Measurements from ENCODE around the gene OR2A2.

Gene OR2A2

DNA sequence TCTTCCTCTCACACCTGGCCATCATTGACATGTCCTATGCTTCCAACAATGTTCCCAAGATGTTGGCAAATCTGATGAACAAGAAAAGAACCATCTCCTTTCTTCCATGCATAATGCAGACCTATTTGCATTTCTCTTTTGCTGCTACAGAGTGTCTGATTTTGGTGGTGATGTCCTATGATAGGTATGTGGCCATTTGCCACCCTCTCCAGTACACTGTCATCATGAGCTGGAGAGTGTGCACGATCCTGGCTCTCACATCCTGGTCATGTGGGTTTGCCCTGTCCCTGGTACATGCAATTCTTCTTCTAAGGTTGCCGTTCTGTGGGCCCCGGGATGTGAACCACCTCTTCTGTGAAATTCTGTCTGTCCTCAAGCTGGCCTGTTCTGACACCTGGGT lies 32.8 kb downstream of the OR2A2 start:
- DNase-seq (ENCODE audit: low read depth), result no peak

DNA sequence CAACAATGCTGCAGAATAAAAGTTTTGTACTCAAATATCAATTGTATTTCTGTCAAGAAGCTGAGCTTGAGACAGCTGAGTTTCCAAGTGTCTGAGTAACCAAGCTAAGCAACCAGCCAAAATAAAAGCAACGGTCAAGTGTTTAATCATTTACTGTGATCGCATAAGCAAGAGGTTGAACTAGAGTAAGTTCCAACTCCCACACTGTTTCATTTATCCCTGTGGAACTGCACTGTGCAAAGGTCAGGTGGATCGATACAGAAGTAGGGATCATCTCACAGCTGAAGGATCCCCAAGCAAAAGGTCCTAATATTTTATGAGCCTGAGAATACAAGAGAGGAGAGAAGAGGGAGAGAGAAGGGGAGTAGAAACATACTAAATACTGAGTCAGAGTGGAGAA lies 35.0 kb downstream of the OR2A2 start:
- DNase-seq (ENCODE audit: low read depth), result no peak

DNA sequence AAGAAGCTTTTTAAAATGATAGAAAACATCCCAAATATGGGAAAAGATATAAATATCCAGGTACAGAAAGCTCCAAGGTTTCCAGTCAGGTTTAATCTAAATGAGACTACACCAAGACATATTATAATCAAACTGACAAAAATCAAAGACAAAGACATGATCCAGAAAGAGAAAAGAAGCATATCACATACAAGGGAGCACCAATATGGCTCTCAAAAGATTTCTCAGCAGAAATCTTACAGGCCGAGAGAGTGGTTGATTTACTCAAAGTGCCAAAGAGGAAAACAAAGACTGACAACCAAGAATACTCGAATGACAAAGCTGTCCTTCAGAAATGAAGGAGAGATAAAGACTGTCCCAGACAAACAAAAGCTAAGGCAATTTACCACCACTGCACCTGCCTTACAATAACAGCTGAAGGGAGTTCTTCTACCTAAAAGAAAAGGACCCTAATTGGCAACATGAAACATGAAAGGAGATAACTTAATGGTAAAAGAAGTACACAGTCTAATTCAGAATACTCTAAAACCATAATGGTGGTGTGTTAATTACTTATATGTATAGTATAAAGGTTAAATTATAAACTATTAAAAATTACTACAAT lies 38.9 kb downstream of the OR2A2 start:
- no peak for DNase-seq (ENCODE audit: low read depth)

DNA sequence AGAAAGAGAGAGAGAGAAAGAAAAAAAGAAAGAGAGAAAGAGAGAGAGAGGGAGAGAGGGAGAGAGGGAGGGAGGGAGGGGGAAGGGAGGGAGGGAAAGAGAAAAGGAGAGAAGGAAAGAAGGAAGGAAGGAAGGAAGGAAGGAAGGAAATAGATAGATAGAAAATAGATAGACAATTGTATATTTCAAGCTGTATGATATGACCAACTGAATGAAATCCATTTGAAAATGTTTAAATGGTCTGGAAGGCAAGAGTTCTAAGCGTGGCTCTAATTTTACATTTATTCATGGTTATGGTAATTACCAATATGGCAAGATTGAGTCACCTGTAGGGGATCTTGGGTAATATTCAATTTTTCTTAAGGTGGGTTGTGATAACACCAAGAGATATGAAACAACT lies 49.5 kb downstream of the OR2A2 start:
- no peak for DNase-seq (ENCODE audit: low read depth)

All from activated T-cell treated with anti-CD3 and anti-CD28 coated beads for 24 hours (primary cell).